K562 (cell line): ENCODE results near the gene NXPH4. TPM values are rescaled to one million over a fixed set of nuclear protein-coding genes. Genes with fewer than 3 reads are reported as not detected.

ENCODE experiments used
- ARNT ChIP-seq, 2 experiments: fragments of 450-650 bp; IDR thresholded peaks; 2 replicates each; pipeline ENCODE4 v1.6.1; 2016; ENCODE audit warnings: mild to moderate bottlenecking in 1 of 2
- CBFA2T3 ChIP-seq: fragments of 450-650 bp; IDR thresholded peaks from 2 replicates; pipeline ENCODE4 v1.6.1; 2017
- DACH1 ChIP-seq: fragments of 450-650 bp; IDR thresholded peaks from 2 replicates; pipeline ENCODE4 v1.6.1; 2018; ENCODE audit not compliant: partially characterized antibody
- EZH2 ChIP-seq: IDR thresholded peaks from 2 replicates; pipeline ENCODE4 v1.6.1; 2012; ENCODE audit warnings: low read depth, mild to moderate bottlenecking, inconsistent platforms, low read length, borderline replicate concordance
- FOXA1 ChIP-seq: fragments of 450-650 bp; IDR thresholded peaks from 2 replicates; pipeline ENCODE4 v1.6.1; 2016; ENCODE audit warnings: mild to moderate bottlenecking, borderline replicate concordance
- IFI16 ChIP-seq: fragments of 250-450 bp; sonication (Bioruptor Pico); IDR thresholded peaks from 2 replicates; pipeline ENCODE4 v2.1.2; 2022; ENCODE audit warnings: mild to moderate bottlenecking, inconsistent platforms
- KAT2B ChIP-seq: IDR thresholded peaks from one replicate; pipeline ENCODE4 v1.6.1; 2012; ENCODE audit warnings: low read depth, mild to moderate bottlenecking, control low read depth, inconsistent platforms, low read length, moderate library complexity
- MAFG ChIP-seq: fragments of 450-650 bp; conservative IDR thresholded peaks from 2 replicates; pipeline ENCODE4 v1.6.1; 2016; ENCODE audit warnings: missing genetic modification characterization, missing compliant biosample characterization
- MAZ ChIP-seq, 2 experiments: fragments of 450-650 bp in 1 of 2; sonication (generic) in 1 of 2; formaldehyde crosslinking; IDR thresholded peaks in 1 of 2; conservative IDR thresholded peaks in 1 of 2; 2 replicates each; pipeline versions ENCODE4 v1.4.0 to v1.5.0; 2020; ENCODE audit warnings: mild to moderate bottlenecking in 1 of 2, missing genetic modification reagents in 1 of 2
- MBD1 ChIP-seq: fragments of 250-450 bp; sonication (Bioruptor Pico); IDR thresholded peaks from 2 replicates; pipeline ENCODE4 v1.8.0; 2022; ENCODE audit warnings: inconsistent platforms
- MBD2 ChIP-seq: sonication (generic); IDR thresholded peaks from 2 replicates; pipeline ENCODE4 v1.6.1; 2016; ENCODE audit warnings: low read depth, borderline replicate concordance
- NFATC3 ChIP-seq: fragments of 450-650 bp; IDR thresholded peaks from 2 replicates; pipeline ENCODE4 v1.6.1; 2017; ENCODE audit warnings: mild to moderate bottlenecking
- NR4A1 ChIP-seq, 2 experiments: fragments of 250-450 bp in 1 of 2; fragments of 450-650 bp in 1 of 2; sonication (Bioruptor Pico) in 1 of 2; IDR thresholded peaks; 2 replicates each; pipeline versions ENCODE4 v1.4.0 to v1.6.1; 2016 to 2020; ENCODE audit warnings: mild to moderate bottlenecking in 2 of 2, missing compliant biosample characterization in 1 of 2, missing genetic modification characterization in 1 of 2, moderate library complexity in 1 of 2
- PHTF2 ChIP-seq: fragments of 250-450 bp; sonication (Bioruptor Pico); IDR thresholded peaks from 2 replicates; pipeline ENCODE4 v1.5.0; 2021; ENCODE audit warnings: mild to moderate bottlenecking
- POU5F1 ChIP-seq: fragments of 150-350 bp; IDR thresholded peaks from 2 replicates; pipeline ENCODE4 v1.6.1; 2014; ENCODE audit warnings: borderline replicate concordance, low read length, low read depth, mild to moderate bottlenecking; ENCODE audit not compliant: partially characterized antibody
- STAT5A ChIP-seq: IDR thresholded peaks from 2 replicates; pipeline ENCODE4 v1.6.1; 2012; ENCODE audit warnings: low read length, inconsistent platforms, borderline replicate concordance
- TSHZ1 ChIP-seq: fragments of 250-450 bp; sonication (Bioruptor Pico); IDR thresholded peaks from 2 replicates; pipeline ENCODE4 v1.4.0; 2020; ENCODE audit warnings: mild to moderate bottlenecking, moderate library complexity
- USF2 ChIP-seq: sonication (generic); formaldehyde crosslinking; IDR thresholded peaks from 2 replicates; pipeline ENCODE4 v1.5.0; 2020; ENCODE audit warnings: missing genetic modification reagents
- YY1 ChIP-seq, 3 experiments: IDR thresholded peaks; 2 replicates each; pipeline ENCODE4 v1.6.1; 2011; ENCODE audit warnings: low read length in 2 of 3, mild to moderate bottlenecking in 2 of 3, moderate library complexity in 2 of 3, borderline replicate concordance in 1 of 3, control low read depth in 1 of 3, low read depth in 1 of 3; ENCODE audit not compliant: insufficient read depth in 3 of 3, insufficient replicate concordance in 2 of 3, control insufficient read depth in 1 of 3, insufficient read length in 1 of 3; ENCODE audit errors: extremely low read depth in 1 of 3
- ZNF316 ChIP-seq: fragments of 450-650 bp; IDR thresholded peaks from 2 replicates; pipeline ENCODE4 v1.6.1; 2016
- ZNF384 ChIP-seq: IDR thresholded peaks from 2 replicates; pipeline ENCODE4 v1.6.1; 2012; ENCODE audit warnings: low read depth, low read length, improper control_type of control experiment
- ZNF76 ChIP-seq: fragments of 250-450 bp; sonication (Bioruptor Pico); IDR thresholded peaks from 2 replicates; pipeline ENCODE4 v1.4.0; 2020; ENCODE audit warnings: mild to moderate bottlenecking, moderate library complexity, borderline replicate concordance
- polyA plus RNA-seq, 8 experiments: library from polyadenylated mRNA; depleted of rRNA in 4 of 8; stranded (reverse) in 5 of 8; unstranded in 3 of 8; fragments of >200 nt; fragmentation: Nextera tagmentation in 2 of 8; fragmentation: Illumina TruSeq in 1 of 8; extraction: Ambion mirVana in 2 of 8; extraction: Trizol in 1 of 8; gene quantifications; 2 replicates each; pipeline versions ENCODE4 v1.2.1 to v1.2.3, GENCODE V29; 2011 to 2014; ENCODE audit warnings: inconsistent platforms in 1 of 8, missing spikeins in 1 of 8
- total RNA-seq, 7 experiments: library from RNA; depleted of rRNA in 6 of 7; stranded (reverse); fragments of >200 nt in 6 of 7; fragmentation: Illumina TruSeq in 2 of 7; extraction: Trizol in 2 of 7; gene quantifications; 2 replicates each; pipeline versions ENCODE4 v1.2.1 to v1.2.3, GENCODE V29; 2011 to 2021; ENCODE audit warnings: low replicate concordance in 1 of 7

The NXPH4 gene
- total and polyA plus RNA-seq, 9 of the 15 experiments (the other 6 are each of a cell fraction or from before 2014, with no cell fraction given), result 0.49 to 2.7 (median 1.1) TPM; not detected in 4

DNA sequence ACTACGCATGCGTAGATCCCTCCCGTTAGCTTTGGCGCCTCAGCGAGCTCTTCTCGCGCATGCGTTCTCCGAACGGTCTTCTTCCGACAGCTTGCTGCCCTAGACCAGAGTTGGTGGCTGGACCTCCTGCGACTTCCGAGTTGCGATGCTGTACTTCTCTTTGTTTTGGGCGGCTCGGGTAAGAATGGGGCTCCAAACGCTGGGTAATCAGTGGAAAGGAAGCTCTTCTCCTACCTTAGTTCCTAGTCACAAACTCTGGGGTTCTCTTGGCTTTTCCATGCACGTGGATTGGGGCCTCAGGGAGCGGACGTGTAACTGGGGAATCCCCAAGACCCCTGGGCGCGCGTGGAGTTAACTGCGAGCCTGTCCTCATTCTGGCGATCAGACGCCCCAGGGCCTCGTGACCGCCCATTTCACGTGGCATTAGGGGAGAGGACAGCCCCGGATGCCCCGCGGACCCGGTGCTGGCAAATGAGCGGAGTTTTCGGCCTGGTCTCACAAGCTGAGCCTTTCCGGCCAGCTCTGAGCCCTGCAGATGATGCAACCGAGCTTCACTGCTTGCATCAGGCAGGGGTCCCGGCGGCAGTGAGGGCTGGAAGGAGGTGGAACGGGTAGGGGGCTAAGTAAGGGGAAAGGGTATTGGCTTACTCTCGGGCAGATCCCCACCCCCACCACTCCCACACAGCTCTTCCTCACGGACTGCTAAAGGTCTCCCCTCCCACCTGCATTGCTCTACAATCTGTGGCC is 13.2 kb downstream of the NXPH4 start, which contains the start of gene SHMT2 (continued):
- TF ChIP-seq FOXA1 (no peak), MBD1 (CRISPR knock-in tag) (no peak), EZH2 (no peak), STAT5A (no peak), ARNT (IDR thresholded peaks at IDR 0.05) (no peak), NR4A1 (CRISPR knock-in tag; IDR thresholded peaks at IDR 0.05) (no peak), NR4A1 (tag; IDR thresholded peaks at IDR 0.05) (no peak), IFI16 (CRISPR knock-in tag) (no peak), ZNF76 (CRISPR knock-in tag) (no peak), POU5F1 (peak; percentile 36), MAZ (CRISPR knock-in tag; conservative IDR thresholded peaks at IDR 0.05 in 1 of 2, IDR thresholded peaks at IDR 0.05 in 1 of 2) (peak in 1 of 2 experiments; percentile 24; a peak in 2 of 4 replicates), KAT2B (no peak), MBD2 (no peak), ZNF316 (no peak), DACH1 (no peak), ZNF384 (no peak), PHTF2 (CRISPR knock-in tag) (no peak), CBFA2T3 (no peak), NFATC3 (no peak), YY1 (IDR thresholded peaks at IDR 0.05; ENCODE audit: borderline replicate concordance in 1 of 3, control insufficient read depth in 1 of 3, extremely low read depth in 1 of 3, insufficient read depth in 3 of 3, insufficient read length in 1 of 3, insufficient replicate concordance in 2 of 3, low read depth in 1 of 3, low read length in 2 of 3) (no peak), USF2 (CRISPR knock-in tag) (peak; percentile 32; the same call in 1 of the 2 replicates), MAFG (no peak), TSHZ1 (CRISPR knock-in tag) (no peak)
